ENCODE data around the gene RAF1. TPM values are rescaled to one million over a fixed set of nuclear protein-coding genes. Genes with fewer than 3 reads are reported as not detected.

RAF1 gene
- total and polyA plus RNA-seq, 2 of the 8 experiments (the other 6 are each of a cell fraction or from before 2014, with no cell fraction given): 103 to 118 TPM

- H4K91ac ChIP-seq (replicated peaks; ENCODE audit: insufficient read length, low read length): no peak overlapping the region
- H2BK120ac ChIP-seq (replicated peaks; ENCODE audit: low read depth, low read length): no peak overlapping the region
- no peak overlapping the region for H3K56ac ChIP-seq (replicated peaks; ENCODE audit: insufficient read length, low read depth, low read length)
- H3K27me3 ChIP-seq (replicated peaks in 1 of 4; ENCODE audit: control insufficient read depth in 3 of 4, extremely low read depth in 1 of 4, insufficient read depth in 3 of 4, low read length in 3 of 4): no peaks in the 10 kb centered on the region
- ChIA-PET POLR2A (ENCODE audit: partially characterized antibody) (interaction anchor here (0.7 to 1.0 kb wide), 3 partner anchors 9 to 279 kb away, joined by 3 read pairs; no protein-coding TSS in a partner anchor), CTCF (ENCODE audit: partially characterized antibody) (interaction anchor here (0.8 to 2.1 kb wide), 8 partner anchors 11 to 383 kb away, joined by 3 to 8 read pairs (median 4); no protein-coding TSS in a partner anchor)
- H2AFZ ChIP-seq (ENCODE audit: low read length): no peak overlapping the region
- no peak overlapping the region for H3K27ac ChIP-seq (ENCODE audit: low read depth, low read length)
- no peak overlapping the region for H2BK12ac ChIP-seq (ENCODE audit: low read depth, low read length)
- H3K9ac ChIP-seq (replicated peaks in 1 of 4; ENCODE audit: extremely low read depth in 1 of 4, low read depth in 3 of 4, low read length in 3 of 4): no peak overlapping the region
- no peaks in the 10 kb centered on the region for H3K9me3 ChIP-seq (ENCODE audit: insufficient read depth in 2 of 2, low read depth in 1 of 2, low read length in 1 of 2)
- H2BK15ac ChIP-seq (ENCODE audit: low read length): no peak overlapping the region
- WGBS, 2 experiments (ENCODE audit: extremely low coverage in 1 of 2, insufficient coverage in 1 of 2, insufficient read length in 1 of 2, insufficient replicate concordance in 2 of 2, low coverage in 1 of 2, low lambda C conversion rate in 2 of 2, missing lambda C conversion rate in 1 of 2): 100% methylated on average over 1 of the region's 1 CpG; no CpG with 5 or more reads in 1 of the 2 experiments
- no peak overlapping the region for H3K4ac ChIP-seq (replicated peaks; ENCODE audit: insufficient read length, low read depth, low read length)
- H3K79me1 ChIP-seq (ENCODE audit: low read depth, low read length): peaks cover 9% of the 10 kb centered on the region
- no peak overlapping the region for H3K14ac ChIP-seq (ENCODE audit: insufficient read length)
- H3K18ac ChIP-seq (ENCODE audit: extremely low read depth, low read length): no peak overlapping the region
- H3K4me3 ChIP-seq (ENCODE audit: extremely low read depth in 1 of 4, insufficient read depth in 2 of 4, low read depth in 3 of 4, low read length in 4 of 4): no peak overlapping the region
- H3K36me3 ChIP-seq (ENCODE audit: control insufficient read depth in 2 of 4, insufficient read depth in 4 of 4, low read length in 3 of 4): no peaks in the 10 kb centered on the region
- peaks cover 0 to 9% (median 4%) of the 10 kb centered on the region in 4 experiments; a peak in 4 of 7 replicates for H3K4me1 ChIP-seq (replicated peaks in 1 of 4; ENCODE audit: control insufficient read depth in 3 of 4, insufficient read depth in 4 of 4, low read length in 3 of 4)
- FAIRE-seq: no peak
- no peak overlapping the region for H3K4me2 ChIP-seq (ENCODE audit: insufficient read depth in 1 of 2, low read depth in 2 of 2, low read length in 2 of 2)
- H4K8ac ChIP-seq (ENCODE audit: extremely low read depth, insufficient read depth, low read length): no peak overlapping the region
- H3K79me2 ChIP-seq (ENCODE audit: control insufficient read depth in 1 of 2, insufficient read depth in 2 of 2, low read length in 2 of 2): peaks cover 21 to 95% of the 10 kb centered on the region in 2 experiments
- H4K20me1 ChIP-seq (replicated peaks in 1 of 2; ENCODE audit: control insufficient read depth in 1 of 2, insufficient read depth in 2 of 2, low read length in 2 of 2): peaks cover 4 to 33% of the 10 kb centered on the region in 2 experiments
- H3K23ac ChIP-seq (ENCODE audit: insufficient read length): no peak overlapping the region
- no peak overlapping the region for H4K5ac ChIP-seq (ENCODE audit: insufficient read length, low read depth, low read length)
- H3K23me2 ChIP-seq (ENCODE audit: low read depth, low read length): peaks cover 3% of the 10 kb centered on the region; the same call in 1 of the 2 replicates
- DNase-seq (ENCODE audit: low read depth in 1 of 2, low spot score in 2 of 2): no peak
- no peak overlapping the region for H2BK20ac ChIP-seq (ENCODE audit: low read length)
- no peak overlapping the region for H2BK5ac ChIP-seq (ENCODE audit: low read depth, low read length)
- no peak overlapping the region for H2AK5ac ChIP-seq (ENCODE audit: low read depth, low read length)
- TF ChIP-seq TCF12 (IDR thresholded peaks at IDR 0.05; ENCODE audit: low read depth, low read length): no peak
- TF ChIP-seq RFX5 (IDR thresholded peaks at IDR 0.05; ENCODE audit: borderline replicate concordance, low read depth, low read length): no peak
- no peak for TF ChIP-seq SIN3A (conservative IDR thresholded peaks at IDR 0.05 in 1 of 2, IDR thresholded peaks at IDR 0.05 in 1 of 2; ENCODE audit: low read depth in 1 of 2, low read length in 2 of 2)
- no peak for TF ChIP-seq TBP (IDR thresholded peaks at IDR 0.05; ENCODE audit: low read depth, low read length)
- TF ChIP-seq CTBP2 (IDR thresholded peaks at IDR 0.05; ENCODE audit: borderline replicate concordance, insufficient read depth, insufficient read length, low read length): no peak
- TF ChIP-seq TEAD4 (IDR thresholded peaks at IDR 0.05; ENCODE audit: low read depth, low read length): no peak
- no peak for TF ChIP-seq POLR2AphosphoS5 (IDR thresholded peaks at IDR 0.05; ENCODE audit: low read depth, low read length)
- no peak for TF ChIP-seq CHD1 (IDR thresholded peaks at IDR 0.05; ENCODE audit: low read depth, low read length)
- no peak for TF ChIP-seq KDM1A (IDR thresholded peaks at IDR 0.05; ENCODE audit: borderline replicate concordance, low read length)
- TF ChIP-seq NANOG (IDR thresholded peaks at IDR 0.05; ENCODE audit: insufficient read depth, low read depth, low read length, poor library complexity, severe bottlenecking): no peak
- TF ChIP-seq ATF2 (IDR thresholded peaks at IDR 0.05; ENCODE audit: low read length): no peak
- TF ChIP-seq TAF1 (IDR thresholded peaks at IDR 0.05; ENCODE audit: low read depth, low read length): no peak
These were observed 101.5 kb downstream of the RAF1 start for GRCh38 chr3:12562451-12562850.
